Pons (tissue), 1 donor: ENCODE data around the gene OR4F29.
"Not testable (repeated sequence)": the region's sequence is repeated elsewhere in the genome, so short reads cannot be mapped to it uniquely, and the experiment has no call there.

ENCODE experiments used
- DNase-seq: peaks from one replicate; pipeline ENCODE4 v3.0.0-alpha.2; 2016; ENCODE audit warnings: low spot score

The OR4F29 gene

GRCh38 chr1:451578-451977 lies at the start of gene OR4F29:
Gene OR4F29 (minus strand): TSS chr1:451678. CDS start chr1:451678, 0 bp downstream.
- not testable (repeated sequence) for DNase-seq
